ENCODE results near the gene LRRC73.

GRCh38 chr6:43496370-43497128 is 13.6 kb downstream of the LRRC73 start:
- TF ChIP-seq CTCF (conservative IDR thresholded peaks at IDR 0.05) (peak; percentile 82), EZH2 (IDR thresholded peaks at IDR 0.05; ENCODE audit: low read depth) (no peak)

All from PC-9 (cell line).